Kasumi-1 (cell line): ENCODE measurements around the gene UBXN2A.
"Not testable (repeated sequence)": the region's sequence is repeated elsewhere in the genome, so short reads cannot be mapped to it uniquely, and the experiment has no call there.

Experiments used
- DNase-seq, 2 experiments: peaks; one replicate each; lab custom pipeline; 2025; lab: John Stamatoyannopoulos, UW

The UBXN2A gene

DNA sequence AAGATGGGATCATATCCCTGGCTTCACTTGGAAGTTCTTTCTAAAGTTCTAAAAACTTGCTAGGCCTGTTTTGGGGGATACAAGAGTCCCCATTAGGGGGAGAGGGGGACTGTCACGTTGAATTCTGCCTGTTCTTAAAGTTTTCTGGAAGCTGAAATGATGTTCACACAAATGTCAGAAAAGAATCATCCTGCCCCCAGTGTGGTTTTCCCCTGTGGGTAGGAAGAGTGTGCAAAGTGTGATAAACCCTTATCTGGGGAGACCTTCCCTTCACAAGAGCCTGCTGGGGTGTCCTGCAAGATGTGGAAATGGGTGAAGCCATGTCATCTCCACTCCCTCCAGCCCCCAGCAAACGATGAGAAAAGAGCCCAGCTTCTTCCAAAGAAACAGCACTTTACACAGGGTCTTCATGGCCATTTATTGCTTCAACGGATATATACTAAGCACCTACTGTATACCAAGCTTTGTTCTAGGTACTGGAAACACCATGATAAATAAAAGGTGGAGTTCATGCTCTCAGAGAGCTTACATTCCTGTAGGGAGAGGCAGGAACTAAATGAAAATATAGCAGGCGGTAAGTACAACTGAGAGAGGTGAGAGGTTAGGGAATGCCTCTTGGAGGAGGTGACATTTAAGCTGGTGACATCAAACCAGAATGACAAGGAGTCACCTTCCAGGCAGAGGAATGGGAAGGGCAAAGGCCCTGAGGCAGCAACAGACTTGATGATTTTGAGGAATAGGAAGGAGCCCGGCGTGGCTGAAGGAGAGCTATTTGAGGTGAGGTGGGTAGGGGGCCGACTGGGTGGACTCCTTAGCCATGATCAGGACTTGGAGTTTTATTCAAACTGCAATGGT, 71.2 kb downstream of the UBXN2A start:
- no peak for DNase-seq

DNA sequence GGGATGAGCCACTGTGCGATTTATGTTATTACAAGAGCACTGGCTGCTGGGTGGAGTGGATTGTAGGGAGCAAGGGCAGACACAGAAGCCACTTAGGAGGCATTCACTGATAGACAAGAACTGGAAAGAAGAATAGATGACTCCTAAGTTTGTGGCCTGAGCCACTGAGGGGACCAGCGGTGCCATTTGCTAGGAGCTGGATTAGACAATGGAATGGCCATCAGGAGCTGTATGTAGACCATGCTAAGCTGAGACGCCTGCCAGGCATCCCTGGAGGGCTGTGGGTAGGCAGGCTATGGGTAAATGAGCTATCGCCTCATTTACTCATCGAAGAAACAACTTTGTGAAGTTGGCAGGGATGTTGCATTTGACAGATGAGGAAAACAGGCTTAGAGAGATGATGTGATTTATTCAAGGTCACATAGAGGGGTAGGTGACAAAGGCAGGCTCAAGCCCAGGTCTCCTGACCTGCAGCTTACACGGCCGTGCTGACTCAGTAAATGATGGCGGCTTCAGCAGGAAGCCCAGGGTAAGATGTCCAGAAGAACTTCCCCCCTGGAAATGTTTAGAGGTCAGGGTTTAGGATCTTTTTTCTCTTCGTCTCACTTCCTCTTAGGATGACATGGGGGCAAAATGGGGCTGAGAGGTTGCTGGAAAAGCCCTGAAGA, 72.4 kb downstream of the UBXN2A start:
- DNase-seq = no peak

GRCh38 chr2:24014902-24015301, 74.6 kb downstream of the UBXN2A start:
- DNase-seq = not testable (repeated sequence)

DNA sequence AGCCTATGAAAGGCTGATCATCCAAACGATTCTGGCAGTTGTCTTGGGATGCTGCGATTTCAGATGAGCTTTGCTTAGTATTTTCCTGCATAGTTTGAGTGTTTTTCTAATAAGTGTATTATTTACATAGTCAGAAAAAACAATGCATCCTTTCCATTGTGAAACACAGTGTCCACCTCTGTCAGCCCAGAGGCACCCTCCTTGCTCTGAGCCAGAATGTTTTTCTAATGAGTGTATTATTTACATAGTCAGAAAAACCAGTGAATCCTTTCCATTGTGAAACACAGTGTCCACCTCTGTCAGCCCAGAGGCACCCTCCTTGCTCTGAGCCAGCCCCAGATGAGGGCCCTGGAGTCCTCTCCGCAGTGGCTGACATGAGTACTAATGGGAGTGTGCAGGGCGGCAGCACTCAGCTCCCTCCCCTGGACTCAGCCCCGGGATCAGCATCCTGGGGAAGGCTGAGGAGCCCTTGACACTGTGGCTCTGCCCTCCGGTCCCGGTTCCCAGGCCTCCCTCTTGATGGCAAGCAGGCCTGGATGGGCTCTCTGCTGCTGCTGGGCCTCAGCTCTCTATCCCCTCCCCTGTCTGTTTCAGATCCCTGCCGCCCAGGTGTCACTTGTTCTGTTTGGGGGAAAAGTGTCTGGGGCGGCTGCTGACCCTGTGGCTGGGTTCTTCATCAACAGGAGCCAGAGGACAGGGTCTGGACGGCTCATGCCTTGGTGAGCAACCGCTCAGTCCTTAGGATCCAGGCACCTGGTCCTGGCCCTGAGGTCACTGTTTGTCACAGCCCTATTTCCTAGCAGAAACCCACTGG, 75.5 kb downstream of the UBXN2A start:
- DNase-seq = no peak

GRCh38 chr2:24016376-24016761, 76.1 kb downstream of the UBXN2A start:
- DNase-seq = no peak

GRCh38 chr2:24016853-24017703, 76.8 kb downstream of the UBXN2A start:
- DNase-seq = no peak

- no peak for DNase-seq
Measured at GRCh38 chr2:24017711-24018110, 77.4 kb downstream of the UBXN2A start.

DNA sequence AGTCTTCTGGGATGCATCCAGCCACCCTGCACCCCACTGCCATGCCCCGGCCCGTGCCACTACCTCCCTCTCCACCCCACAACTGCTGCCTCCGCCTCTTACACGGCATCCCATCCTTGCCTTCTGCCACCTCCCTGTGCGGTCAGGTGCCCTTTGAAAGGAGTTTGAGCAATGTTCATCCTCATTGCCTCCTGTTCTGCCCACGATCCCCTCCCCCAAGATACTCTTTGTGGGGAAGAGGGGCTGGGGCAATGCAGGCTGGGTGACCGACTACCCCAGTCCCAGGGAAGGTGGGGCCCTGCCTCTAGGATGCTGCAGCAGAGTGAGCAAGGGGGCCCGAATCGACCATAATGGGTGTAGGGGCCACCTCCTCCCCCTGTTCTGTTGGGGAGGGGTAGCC, 78.0 kb downstream of the UBXN2A start:
- no peak for DNase-seq

- no peak for DNase-seq
Measured at GRCh38 chr2:24019729-24020128, 79.5 kb downstream of the UBXN2A start.

- DNase-seq = no peak
Measured at GRCh38 chr2:24020244-24020643, 80.0 kb downstream of the UBXN2A start.

- DNase-seq = peak; percentile 37 to 48
Measured at GRCh38 chr2:24021122-24021998, 81.1 kb downstream of the UBXN2A start.

DNA sequence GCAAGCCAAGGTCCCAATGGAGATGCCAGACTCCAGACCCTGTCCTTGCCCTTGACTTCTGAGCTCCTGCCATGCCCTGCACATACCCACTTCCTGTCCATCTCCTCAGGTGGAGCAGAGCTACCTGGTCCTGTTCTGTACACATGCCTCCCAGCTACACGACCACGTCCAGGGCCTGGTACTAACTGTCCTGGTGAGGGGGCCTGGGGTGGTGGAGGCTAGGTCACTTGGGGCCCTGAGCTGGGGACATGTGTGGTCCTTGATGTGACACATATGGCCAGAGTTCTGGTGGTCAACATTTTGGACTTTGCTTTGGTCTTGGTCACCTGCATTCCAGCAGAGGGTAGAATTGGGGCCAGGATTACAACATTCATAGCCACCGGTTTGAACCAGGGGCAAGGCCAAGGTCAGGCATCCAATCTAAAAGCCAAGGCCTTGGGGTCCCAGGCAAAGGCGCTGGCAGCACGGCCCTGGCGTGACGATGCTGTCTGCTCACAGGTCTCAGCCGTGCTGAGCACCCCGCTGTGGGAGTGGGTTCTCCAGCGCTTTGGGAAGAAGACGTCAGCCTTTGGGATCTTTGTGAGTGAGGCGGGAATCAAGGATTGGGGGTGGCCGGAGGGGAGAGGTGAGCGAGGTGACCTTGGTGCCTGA, 82.2 kb downstream of the UBXN2A start:
- no peak for DNase-seq

DNA sequence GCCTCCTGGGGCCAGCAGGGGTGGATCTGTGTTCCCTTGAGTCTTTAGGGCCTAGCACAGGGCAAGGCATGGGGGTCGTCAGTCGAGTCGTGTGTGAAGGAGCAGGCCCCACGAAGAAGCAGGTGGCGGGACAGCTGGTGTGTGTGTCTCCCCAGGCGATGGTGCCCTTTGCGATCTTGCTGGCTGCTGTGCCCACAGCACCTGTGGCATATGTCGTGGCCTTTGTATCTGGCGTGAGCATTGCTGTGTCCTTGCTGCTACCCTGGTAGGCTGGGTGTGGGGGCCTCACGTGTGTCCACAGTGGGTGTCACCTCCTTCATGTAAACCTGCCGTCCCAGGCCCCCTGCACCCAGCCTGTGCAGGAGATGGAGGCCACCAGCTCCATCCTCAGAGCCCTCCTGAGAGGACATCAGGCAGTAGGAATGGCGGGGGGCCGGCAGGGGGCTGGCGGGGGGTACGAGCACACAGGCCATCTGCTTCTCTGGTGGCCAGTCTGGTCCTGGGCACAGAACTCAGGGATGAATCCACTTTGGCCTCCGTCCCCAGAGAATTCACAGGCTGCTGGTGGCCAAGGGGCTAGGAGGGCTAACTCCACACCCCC, 82.8 kb downstream of the UBXN2A start:
- DNase-seq = no peak

GRCh38 chr2:24024018-24024417, 83.8 kb downstream of the UBXN2A start:
- DNase-seq = no peak

GRCh38 chr2:24024996-24025663, 84.9 kb downstream of the UBXN2A start:
- DNase-seq = no peak

DNA sequence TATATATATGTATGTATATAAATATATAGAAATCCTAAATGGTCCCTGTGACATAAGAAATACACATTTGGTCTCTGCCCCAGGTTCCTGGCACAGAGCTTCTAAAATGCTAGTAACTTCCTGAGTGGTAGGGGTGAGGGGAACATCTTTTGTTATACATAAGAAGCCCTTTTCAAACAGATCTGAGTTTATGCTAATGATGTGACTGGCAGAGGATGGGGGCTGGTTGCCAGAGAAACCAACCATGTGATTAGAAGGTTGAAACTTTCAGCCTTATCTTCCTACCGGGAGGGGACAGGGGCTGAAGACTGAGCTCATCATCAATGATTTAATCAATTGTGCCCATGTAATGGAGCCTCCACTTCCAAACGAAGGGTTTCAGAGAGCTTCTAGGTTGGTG, 86.0 kb downstream of the UBXN2A start:
- DNase-seq = no peak

DNA sequence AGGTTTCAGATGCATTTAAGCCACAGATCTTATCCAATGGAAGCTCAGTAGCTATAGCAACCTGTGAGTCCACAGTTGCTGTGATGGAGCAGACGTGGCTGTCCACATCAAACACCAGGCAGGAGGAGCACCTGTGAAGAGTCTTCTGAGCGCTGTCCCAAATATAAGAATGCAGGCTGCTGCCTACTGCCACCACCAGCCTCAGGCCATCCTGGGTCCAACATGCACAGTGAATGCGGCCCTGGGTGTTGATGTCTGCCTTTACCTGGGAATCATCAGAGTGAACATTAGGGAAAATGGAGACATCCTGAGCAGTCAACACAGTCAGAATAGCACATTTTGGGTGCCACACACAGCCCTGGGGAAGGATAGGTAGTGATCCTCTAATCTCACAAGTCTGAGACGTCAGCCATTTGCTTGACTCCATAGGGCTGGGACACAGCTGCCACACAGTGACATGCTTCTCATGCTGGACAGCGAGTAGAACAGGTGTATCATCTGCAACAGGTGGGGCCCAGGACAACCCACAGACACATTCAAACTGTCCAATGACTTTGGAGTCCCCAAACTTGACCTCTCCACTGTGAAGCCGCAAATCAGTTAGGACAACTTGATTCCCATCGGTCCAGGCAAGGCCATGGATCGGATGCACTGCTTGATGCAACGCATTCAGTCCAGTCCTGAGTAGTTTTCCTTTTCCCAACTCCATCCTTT, 98.7 kb downstream of the UBXN2A start:
- no peak for DNase-seq

DNA sequence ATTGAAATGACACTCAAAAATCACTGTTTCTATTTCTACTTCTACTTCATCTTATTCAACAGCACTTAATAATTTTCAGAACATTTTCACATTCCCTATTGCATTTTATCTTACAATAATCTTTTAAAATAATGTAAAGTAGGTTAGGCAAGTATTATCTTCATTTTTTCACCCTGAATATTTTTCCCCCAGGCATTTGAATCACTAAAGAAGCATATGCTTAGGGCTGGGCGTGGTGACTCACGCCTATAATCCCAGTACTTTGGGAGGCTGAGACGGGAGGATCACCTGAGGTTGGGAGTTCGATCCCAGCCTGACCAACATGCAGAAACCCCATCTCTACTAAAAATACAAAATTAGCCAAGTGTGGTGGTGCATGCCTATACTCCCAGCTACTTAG, 100.2 kb downstream of the UBXN2A start:
- DNase-seq = no peak

GRCh38 chr2:24043133-24043532, 102.9 kb downstream of the UBXN2A start:
- DNase-seq = not testable (repeated sequence)
